ENCODE data around the gene ATP1B1.
"Not testable (repeated sequence)": the region's sequence is repeated elsewhere in the genome, so short reads cannot be mapped to it uniquely, and the experiment has no call there.

Gene ATP1B1

GRCh38 chr1:169163059-169163458 lies 56.6 kb downstream of the ATP1B1 start:
- TF ChIP-seq, protein P1, sequence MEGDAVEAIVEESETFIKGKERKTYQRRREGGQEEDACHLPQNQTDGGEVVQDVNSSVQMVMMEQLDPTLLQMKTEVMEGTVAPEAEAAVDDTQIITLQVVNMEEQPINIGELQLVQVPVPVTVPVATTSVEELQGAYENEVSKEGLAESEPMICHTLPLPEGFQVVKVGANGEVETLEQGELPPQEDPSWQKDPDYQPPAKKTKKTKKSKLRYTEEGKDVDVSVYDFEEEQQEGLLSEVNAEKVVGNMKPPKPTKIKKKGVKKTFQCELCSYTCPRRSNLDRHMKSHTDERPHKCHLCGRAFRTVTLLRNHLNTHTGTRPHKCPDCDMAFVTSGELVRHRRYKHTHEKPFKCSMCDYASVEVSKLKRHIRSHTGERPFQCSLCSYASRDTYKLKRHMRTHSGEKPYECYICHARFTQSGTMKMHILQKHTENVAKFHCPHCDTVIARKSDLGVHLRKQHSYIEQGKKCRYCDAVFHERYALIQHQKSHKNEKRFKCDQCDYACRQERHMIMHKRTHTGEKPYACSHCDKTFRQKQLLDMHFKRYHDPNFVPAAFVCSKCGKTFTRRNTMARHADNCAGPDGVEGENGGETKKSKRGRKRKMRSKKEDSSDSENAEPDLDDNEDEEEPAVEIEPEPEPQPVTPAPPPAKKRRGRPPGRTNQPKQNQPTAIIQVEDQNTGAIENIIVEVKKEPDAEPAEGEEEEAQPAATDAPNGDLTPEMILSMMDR (IDR thresholded peaks at IDR 0.05; ENCODE audit: borderline replicate concordance, control extremely low read depth, extremely low read depth, insufficient read depth, missing control alignments) = no peak
- in situ Hi-C loops (cut with MboI; ENCODE audit: low sequenced_read_pairs, unreplicated experiment) = no loop called here
- no peak for DNase-seq (ENCODE audit: low spot score)

DNA sequence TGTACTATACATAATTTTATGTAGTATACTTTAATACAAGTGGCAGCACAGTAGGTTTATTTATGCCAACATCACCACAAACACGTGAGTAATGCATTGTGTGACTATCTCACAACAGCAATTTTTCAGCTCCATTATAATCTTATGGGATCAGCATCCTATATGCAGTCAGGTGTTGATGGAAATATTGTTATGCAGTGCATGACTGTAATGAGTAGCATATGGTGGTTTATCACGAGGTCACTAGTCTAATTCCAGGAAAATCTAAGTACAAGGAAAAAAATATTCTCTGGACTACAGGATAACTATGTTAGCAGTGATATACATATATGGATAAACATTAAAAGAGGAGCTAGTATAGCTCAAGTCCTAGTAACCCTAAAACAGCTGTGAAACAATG lies 69.0 kb downstream of the ATP1B1 start:
- TF ChIP-seq, protein P1 (IDR thresholded peaks at IDR 0.05; ENCODE audit: borderline replicate concordance, control extremely low read depth, extremely low read depth, insufficient read depth, missing control alignments) = no peak
- in situ Hi-C loops (cut with MboI; ENCODE audit: low sequenced_read_pairs, unreplicated experiment) = no loop called here
- no peak for DNase-seq (ENCODE audit: low spot score)

GRCh38 chr1:169179431-169179830 lies 72.9 kb downstream of the ATP1B1 start:
- in situ Hi-C loops (cut with MboI; ENCODE audit: low sequenced_read_pairs, unreplicated experiment); DNase-seq (ENCODE audit: low spot score): not testable (repeated sequence)

DNA sequence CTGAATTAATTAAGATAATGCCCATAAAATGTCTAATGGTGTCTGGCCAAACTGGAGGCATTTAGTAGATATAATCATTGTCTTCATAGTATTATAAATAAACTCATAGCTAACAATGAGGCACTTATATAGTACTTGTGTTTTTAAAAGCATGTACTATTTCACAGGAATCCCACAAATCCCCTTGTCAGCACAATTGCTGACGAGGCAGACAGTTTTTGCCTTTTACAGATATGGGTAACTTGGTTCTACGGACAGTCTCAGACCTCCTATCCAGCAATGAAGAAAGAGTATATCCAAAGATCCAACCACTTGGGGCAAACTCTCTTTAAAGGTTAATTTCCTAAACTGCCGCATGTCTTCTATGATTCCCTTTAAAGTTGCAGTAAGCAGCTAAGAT lies 73.7 kb downstream of the ATP1B1 start:
- in situ Hi-C loops (cut with MboI; ENCODE audit: low sequenced_read_pairs, unreplicated experiment) = no loop called here
- TF ChIP-seq, protein P1 (IDR thresholded peaks at IDR 0.05; ENCODE audit: borderline replicate concordance, control extremely low read depth, extremely low read depth, insufficient read depth, missing control alignments) = no peak
- DNase-seq (ENCODE audit: low spot score) = no peak

All from GM13976 (cell line).